NCI-H1417 treated with DMSO at 0.1 percent for 48 hours (cell line): ENCODE measurements around the gene AKT2.
A peak's percentile ranks its signal among the peaks of the same experiment; 100 is the strongest.

ENCODE experiments used
- DNase-seq: peaks from one replicate; lab custom pipeline; 2025; lab: John Stamatoyannopoulos, UW

The AKT2 gene

DNA sequence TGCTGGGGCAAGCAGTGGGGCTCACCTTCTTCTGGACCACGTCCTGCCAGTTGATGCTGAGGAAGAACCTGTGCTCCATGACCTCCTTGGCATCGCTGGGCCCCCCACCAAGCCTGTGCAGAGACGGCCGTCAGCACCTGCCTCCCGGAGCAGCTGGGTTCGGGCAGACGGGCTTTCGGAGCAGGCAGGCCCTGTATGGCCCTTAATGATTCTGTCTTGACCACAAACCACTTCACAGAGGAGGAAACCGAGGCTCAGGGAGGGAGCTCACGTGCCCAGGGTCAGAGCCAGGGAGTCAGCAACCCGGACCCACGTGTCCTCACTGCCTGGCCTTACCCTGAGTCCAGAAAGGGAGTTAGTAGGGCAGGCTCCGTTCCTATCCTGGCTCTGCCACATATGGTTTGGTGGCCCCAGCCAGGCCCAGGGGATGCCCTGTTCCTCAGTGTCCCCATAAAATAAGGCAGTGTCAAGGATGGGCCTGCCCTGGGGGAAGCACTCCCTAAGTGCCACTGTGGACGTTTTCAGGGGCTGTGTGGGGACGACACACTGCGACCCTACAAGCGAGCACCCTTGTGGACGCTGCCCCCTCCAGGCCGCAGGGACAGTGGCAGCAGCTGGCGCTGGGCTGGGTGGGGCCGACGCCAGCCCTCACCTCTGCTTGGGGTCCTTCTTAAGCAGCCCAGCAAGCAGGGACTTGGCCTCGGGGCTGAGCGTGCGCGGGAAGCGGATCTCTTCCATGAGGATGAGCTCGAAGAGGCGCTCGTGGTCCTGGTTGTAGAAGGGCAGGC, 49.7 kb downstream of the AKT2 start:
- DNase-seq, result no peak

GRCh38 chr19:40234429-40235237, 50.5 kb downstream of the AKT2 start:
- DNase-seq, result no peak

GRCh38 chr19:40233811-40234389, 51.2 kb downstream of the AKT2 start:
- no peak for DNase-seq

DNA sequence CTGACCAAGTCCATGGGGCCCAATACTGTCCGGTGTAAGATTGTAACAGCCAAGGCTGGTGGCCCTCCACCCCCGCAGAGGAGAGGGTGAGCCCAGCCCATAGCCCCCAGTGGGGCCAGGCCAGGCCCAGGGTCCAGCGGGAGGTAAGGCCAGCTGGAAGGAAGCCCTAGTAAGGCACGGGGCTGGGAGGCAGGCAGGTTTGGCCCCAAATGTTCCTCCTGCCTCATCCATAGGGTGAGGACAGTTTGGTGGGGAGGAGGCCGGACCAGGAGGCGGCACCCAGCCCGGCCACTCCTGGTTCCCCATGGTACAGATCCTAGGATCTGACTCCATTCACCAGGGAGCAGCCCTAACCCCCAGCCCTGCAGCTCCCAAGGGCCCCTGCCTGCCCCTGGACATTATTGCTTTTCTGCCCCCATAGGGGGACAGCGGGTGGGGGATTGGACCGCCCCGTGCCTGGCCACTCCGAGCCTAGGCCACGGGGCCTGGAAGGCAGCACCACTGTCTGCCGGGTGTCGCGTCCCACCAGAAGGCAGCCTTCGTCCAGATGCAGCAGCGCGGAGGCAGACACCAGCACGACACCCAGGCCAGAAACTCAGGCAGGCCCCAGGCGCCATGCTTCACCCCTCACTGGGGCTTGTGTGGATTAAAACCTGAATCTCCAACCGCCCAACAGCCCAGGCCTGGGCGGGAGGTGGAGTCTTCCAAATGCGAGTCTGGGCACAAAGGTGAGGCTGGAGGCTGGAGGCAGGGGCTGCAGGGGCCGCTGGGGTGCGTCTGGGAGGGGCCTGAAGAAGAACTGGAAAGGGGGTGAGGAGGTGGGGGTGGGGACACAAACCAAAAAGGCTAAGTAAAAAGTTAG, 52.0 kb downstream of the AKT2 start:
- DNase-seq, result no peak

GRCh38 chr19:40232479-40232878, 52.7 kb downstream of the AKT2 start:
- DNase-seq, result no peak

DNA sequence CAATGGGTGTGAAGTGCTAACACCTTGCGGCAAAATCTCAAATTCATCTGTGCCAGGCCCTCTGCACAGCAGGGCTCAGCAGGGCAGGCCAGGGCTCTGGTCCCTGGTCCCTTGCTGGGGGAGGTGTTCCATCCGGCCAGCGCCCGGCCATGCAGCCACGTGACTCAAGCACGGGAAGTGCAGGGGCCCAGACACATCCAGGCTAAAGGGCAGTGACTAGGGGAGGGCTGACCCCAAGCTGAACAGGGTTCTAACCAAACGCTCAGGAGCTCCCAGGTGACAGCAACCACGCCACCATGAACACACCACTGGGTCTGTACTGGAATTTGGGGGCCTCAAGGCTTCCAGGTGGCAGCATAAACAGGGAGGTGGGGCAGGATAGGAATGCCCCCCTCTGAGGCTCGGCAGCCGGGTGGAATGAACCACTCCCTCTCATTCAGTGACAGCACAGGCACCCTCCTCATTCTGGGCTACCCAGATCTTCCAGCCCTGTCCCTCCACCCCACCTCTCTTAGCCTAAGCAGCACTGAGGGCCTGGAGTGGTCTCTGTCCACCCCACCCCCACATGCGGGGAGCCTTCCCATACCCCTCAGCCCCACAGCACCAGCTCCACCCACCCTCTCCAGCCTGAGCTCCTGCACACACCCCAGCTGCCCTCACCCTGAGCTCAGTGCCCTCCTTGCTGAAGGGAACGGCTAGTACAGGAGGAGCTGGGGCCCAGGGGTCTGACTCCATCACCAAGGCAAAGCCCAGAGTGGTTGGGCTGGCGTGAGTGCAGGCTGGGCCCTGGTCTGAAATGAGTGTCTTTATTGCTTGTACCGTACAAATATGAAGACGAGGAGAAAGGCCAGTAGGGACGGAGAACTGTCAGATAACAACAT, 53.4 kb downstream of the AKT2 start:
- no peak for DNase-seq

GRCh38 chr19:40231057-40231456, 54.1 kb downstream of the AKT2 start:
- no peak for DNase-seq

GRCh38 chr19:40229926-40230417, 55.2 kb downstream of the AKT2 start:
- no peak for DNase-seq

GRCh38 chr19:40229484-40229883, 55.7 kb downstream of the AKT2 start:
- no peak for DNase-seq

- DNase-seq, result no peak
Measured at GRCh38 chr19:40228863-40229262, 56.3 kb downstream of the AKT2 start.

DNA sequence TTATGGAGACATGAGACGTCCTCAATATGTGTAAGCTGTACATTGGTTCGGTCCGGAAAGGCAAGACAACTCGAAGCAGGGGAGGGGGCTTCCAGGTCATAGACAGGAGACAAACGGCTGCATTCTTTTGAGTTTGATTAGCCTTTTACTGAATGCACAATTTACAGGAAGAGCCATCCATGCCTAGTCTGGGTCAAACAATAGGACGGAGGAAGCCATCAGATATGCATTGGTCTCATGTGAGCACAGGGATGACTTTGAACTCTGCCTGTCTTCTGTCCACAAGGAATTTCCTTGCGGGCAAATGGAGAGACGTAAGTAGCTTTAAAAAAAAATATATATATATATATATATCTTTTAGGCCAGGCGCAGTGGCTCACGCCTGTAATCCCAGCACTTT, 56.8 kb downstream of the AKT2 start:
- no peak for DNase-seq

DNA sequence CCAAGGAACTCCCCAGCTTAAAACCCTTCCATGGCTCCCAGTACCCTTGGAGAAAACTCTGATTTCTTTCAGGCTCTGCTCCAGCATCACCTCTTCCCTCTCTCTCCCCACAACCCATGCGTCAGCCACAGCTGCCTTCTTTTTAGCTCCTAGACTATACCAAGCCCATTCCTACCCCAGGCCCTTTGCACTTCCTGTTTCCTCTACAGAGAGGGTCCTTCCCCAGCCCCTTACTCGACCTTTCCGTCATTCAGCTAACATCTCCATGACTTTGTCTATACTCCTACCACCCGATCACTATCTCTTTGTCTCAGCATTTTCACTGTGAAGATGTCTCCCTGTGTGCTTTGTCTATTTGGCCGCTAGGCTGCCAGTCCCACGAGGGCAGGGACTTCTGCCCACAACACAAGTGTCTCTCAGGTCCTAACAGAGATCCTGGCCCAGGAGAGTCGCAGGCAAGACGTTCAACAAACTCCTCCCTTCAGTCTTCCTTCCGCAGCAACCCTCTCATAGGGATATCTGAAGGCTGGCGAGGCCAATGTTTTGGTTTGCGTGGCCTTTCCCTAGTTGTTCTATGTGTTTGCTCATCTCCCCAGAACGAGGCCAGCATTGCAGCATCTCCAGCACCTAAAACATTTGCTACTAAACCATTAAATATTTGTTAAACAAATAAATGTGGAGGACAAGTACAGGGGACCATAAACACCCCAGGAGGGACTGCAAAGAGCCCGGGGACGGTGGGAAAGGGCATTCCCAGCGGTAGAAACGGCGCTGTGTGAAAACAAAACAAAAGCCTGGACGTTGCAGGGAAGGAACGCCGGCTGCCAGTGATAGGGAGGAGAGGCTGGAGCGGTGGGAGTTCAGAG, 59.5 kb downstream of the AKT2 start:
- DNase-seq, result no peak

DNA sequence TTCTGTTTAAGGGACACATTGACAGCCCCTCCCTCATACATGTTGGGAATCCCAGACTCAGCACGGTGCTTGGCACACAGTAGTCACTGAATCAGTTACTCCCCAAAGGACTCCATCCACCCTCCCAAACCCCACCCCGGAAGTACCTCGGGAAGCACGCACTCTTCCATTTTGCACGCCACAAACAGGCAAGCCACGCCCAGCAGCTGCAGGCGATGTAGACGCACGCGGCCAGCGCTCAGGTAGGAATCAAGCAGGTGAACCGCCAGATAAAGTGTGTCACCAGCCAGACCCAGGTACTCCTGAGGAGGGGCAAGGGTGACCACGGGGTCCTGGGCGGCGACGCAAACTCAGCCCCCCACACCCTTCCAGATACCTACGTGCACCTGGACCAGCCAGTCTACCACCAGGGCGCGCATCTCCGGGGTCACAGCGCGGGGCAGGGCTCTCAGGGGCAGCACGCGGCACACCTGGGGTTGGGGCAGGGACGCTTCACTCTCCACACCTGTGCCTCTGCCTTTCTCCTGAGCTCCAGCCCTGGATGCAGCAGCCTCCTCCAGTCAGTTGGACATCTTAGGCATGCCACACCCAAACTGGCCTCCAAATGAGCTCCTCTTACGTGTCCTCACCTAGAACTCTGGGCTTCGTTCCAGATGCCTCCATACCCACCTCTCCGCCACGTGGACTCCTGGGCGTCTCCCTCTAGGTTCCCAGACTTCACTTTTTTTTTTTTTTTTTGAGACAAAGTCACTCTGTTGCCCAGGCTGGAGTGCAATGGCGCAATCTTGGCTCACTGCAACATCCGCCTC, 60.6 kb downstream of the AKT2 start:
- DNase-seq, result no peak

DNA sequence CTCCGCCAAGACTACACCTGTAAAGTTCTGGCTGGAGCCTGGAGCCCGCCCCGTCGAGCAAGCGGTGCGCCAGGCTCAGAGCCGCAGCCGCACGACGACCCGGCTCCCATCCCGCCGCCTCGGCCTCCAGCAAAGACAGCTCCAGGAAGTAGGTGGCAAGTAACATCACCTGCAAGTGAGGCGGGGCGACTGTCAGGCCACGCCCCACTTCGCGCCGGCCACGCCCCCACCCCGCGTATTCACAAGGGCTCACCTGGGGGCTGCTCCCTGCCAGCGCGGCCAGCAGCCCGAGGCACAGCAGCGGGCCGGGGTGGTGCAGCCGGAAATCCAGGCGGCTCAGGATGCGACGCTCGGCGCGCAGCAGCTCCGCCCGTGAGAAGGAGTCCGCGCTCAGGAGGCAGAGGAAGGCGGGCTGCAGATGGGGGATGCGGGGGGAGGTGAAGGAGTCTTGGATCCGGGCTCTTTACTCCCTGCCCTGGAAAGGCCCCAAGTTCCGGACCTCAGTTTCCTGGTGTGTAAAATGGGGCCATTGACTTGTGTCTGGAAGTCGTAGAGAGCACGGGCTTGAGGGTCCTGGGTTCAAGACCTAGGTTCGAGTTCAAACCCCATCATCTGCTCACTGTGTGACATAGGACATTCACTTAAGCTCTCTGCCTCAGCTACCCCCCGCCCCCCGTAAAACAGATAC, 61.9 kb downstream of the AKT2 start:
- no peak for DNase-seq

- peak; percentile 7 for DNase-seq
Measured at GRCh38 chr19:40221858-40222619, 63.1 kb downstream of the AKT2 start.

DNA sequence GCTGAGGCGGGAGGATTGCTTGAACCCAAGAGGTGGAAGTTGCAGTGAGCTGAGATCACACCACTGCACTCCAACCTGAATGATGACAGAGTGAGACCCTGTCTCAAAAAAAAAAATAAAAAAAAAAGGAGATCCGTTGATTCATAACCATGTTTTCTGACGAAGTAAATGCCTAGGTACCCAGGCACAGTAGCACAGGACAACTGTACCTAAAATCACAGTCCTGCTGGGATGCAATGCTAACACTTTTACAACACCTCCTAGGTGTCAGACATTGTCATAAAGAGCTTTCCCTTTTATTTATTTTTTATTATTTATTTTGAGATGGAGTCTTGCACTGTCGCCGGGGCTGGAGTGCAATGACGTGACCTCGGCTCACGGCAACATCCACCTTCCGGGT, 64.5 kb downstream of the AKT2 start:
- DNase-seq, result no peak

DNA sequence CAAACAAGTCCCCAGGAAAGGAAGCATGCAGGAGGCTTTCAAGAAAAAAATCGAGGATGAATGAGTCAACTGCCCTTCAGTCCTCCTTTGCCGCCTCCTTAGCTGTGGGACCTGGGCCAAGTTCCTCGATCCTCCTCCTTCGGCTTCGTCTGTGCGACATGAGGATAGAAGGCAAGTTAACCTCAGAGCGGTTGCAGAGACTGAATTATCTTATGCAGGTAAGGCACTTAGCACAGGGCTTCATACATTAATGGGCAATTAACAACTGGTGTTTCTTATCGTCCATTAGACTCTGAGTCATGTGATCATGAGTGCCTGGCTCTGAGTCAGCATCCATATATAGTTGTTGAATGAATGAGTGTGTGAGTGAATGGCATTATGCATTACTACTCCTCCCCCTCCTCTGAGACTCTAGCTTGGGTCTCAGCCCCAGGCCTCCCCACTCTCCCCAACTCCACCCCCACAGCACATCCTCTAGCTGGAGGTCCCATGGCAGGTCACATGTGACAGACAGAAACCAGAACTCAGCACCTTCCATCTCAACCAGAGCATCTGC, 65.3 kb downstream of the AKT2 start:
- no peak for DNase-seq
